WI38 (cell line): Measurements from ENCODE around the gene PLCD4.

Experiments used
- H3K4me3 ChIP-seq: 2 replicates; pipeline ENCODE4 v1.5.1; 2011; ENCODE audit warnings: low read depth, mild to moderate bottlenecking, control low read depth, low read length
- CTCF ChIP-seq: IDR thresholded peaks from 2 replicates; pipeline ENCODE4 v1.5.1; 2012; ENCODE audit warnings: low read depth, mild to moderate bottlenecking, control low read depth, low read length

PLCD4 gene

GRCh38 chr2:218622606-218623365 is 15.1 kb downstream of the PLCD4 start:
- H3K4me3 ChIP-seq: no peak overlapping the region
- no peak for TF ChIP-seq CTCF

GRCh38 chr2:218623366-218623705 is 15.6 kb downstream of the PLCD4 start:
- no peak overlapping the region for H3K4me3 ChIP-seq
- no peak for TF ChIP-seq CTCF

- TF ChIP-seq CTCF: no peak
- H3K4me3 ChIP-seq: no peak overlapping the region
Observed at GRCh38 chr2:218626369-218626768, 18.7 kb downstream of the PLCD4 start.

DNA sequence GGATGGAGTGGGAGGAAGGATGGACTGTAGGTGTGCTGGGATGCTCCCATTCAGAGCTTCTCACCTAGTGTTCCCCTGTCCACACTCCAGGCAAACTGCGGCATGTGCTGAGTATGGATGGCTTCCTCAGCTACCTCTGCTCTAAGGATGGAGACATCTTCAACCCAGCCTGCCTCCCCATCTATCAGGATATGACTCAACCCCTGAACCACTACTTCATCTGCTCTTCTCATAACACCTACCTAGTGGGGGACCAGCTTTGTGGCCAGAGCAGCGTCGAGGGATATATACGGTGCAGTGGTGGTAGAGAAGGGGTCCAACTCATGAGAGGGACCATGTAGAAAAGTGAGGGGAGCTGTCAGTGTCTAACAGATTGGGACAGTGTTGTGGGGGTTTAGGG is 20.2 kb downstream of the PLCD4 start:
- no peak for TF ChIP-seq CTCF

GRCh38 chr2:218631837-218632236 is 24.1 kb downstream of the PLCD4 start:
- TF ChIP-seq CTCF: no peak
- no peak overlapping the region for H3K4me3 ChIP-seq

More for the DNA sequence above, 20.2 kb downstream of the PLCD4 start:
- no peak overlapping the region for H3K4me3 ChIP-seq

DNA sequence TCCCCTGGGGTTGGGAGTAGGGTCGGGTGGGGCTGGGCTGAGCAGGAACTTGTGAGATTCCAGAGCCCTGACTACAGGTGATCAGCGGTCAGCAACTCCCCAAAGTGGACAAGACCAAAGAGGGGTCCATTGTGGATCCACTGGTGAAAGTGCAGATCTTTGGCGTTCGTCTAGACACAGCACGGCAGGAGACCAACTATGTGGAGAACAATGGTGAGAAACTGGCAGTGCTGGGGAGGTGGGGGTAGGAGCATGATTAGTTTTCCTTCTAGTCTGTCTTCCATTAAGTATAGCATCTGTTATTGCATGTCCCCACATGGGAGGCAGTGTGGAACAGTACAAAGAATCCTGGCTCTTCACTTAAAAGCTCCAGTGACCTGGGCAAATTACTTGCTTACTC is 28.0 kb downstream of the PLCD4 start:
- TF ChIP-seq CTCF: no peak
- no peak overlapping the region for H3K4me3 ChIP-seq

DNA sequence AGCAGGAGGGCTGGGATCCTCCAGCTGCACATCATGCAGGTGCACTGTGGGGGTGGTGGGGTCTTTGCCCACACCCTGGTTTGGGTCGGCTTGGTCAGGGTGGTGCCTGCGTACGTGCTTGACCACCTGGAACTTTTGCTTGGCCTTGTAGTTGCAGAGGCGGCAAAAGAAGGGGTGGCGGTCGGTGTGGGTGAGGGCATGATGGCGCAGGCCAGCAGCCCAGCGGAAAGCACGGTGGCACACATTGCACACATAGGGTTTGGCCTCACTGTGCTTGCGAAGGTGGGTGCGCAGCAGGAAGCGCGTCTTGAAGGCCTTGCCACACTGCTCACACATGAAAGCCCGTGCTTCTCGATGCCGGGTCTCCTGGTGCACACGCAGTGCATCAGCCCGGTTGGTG is 30.7 kb downstream of the PLCD4 start:
- H3K4me3 ChIP-seq: no peak overlapping the region
- TF ChIP-seq CTCF: no peak
